IPS-18c (cell line): ENCODE results near the gene PLPPR4.

Experiments
- H3K4me3 ChIP-seq: 2 replicates; pipeline ENCODE4 v1.7.0; 2013; ENCODE audit warnings: low read depth, mild to moderate bottlenecking, low read length, moderate library complexity; ENCODE audit not compliant: insufficient read depth
- H3K9me3 ChIP-seq: one replicate; pipeline ENCODE4 v1.6.1; 2013; ENCODE audit warnings: mild to moderate bottlenecking, low read length, moderate library complexity; ENCODE audit not compliant: control insufficient read depth, insufficient read depth

PLPPR4 gene

GRCh38 chr1:99264201-99265021 is at the start of gene PLPPR4:
TSS of gene PLPPR4 (plus strand) at chr1:99264492. CDS start at chr1:99264594, 102 bp downstream.
- Histone ChIP-seq H3K9me3 (no peaks in the 10 kb centered on the region), H3K4me3 (peak within 1 kb of the TSS; percentile 76)

GRCh38 chr1:99216956-99217355 is 47.3 kb upstream of the PLPPR4 start:
- no peaks in the 10 kb centered on the region for H3K9me3 ChIP-seq
- no peak overlapping the region for H3K4me3 ChIP-seq

GRCh38 chr1:99217599-99217998 is 46.7 kb upstream of the PLPPR4 start:
- Histone ChIP-seq H3K4me3 (no peak overlapping the region), H3K9me3 (no peaks in the 10 kb centered on the region)

- Histone ChIP-seq H3K4me3 (no peak overlapping the region), H3K9me3 (no peaks in the 10 kb centered on the region)
Measured at GRCh38 chr1:99218572-99218971, 45.7 kb upstream of the PLPPR4 start.

- Histone ChIP-seq H3K4me3 (no peak overlapping the region), H3K9me3 (no peaks in the 10 kb centered on the region)
Measured at GRCh38 chr1:99218999-99219398, 45.3 kb upstream of the PLPPR4 start.

- Histone ChIP-seq H3K4me3 (no peak overlapping the region), H3K9me3 (no peaks in the 10 kb centered on the region)
Measured at GRCh38 chr1:99227056-99227897, 37.0 kb upstream of the PLPPR4 start.

GRCh38 chr1:99228153-99228552 is 36.1 kb upstream of the PLPPR4 start:
- no peak overlapping the region for H3K4me3 ChIP-seq

GRCh38 chr1:99229122-99229521 is 35.2 kb upstream of the PLPPR4 start:
- Histone ChIP-seq H3K9me3 (no peaks in the 10 kb centered on the region), H3K4me3 (no peak overlapping the region)

More at GRCh38 chr1:99228153-99228552, 36.1 kb upstream of the PLPPR4 start:
- H3K9me3 ChIP-seq: no peaks in the 10 kb centered on the region

GRCh38 chr1:99230695-99231094 is 33.6 kb upstream of the PLPPR4 start:
- H3K9me3 ChIP-seq: no peaks in the 10 kb centered on the region

GRCh38 chr1:99232172-99232571 is 32.1 kb upstream of the PLPPR4 start:
- no peak overlapping the region for H3K4me3 ChIP-seq
- H3K9me3 ChIP-seq: no peaks in the 10 kb centered on the region

More at GRCh38 chr1:99230695-99231094, 33.6 kb upstream of the PLPPR4 start:
- H3K4me3 ChIP-seq: no peak overlapping the region

GRCh38 chr1:99233446-99233845 is 30.8 kb upstream of the PLPPR4 start:
- H3K4me3 ChIP-seq: no peak overlapping the region
- no peaks in the 10 kb centered on the region for H3K9me3 ChIP-seq

GRCh38 chr1:99236756-99237155 is 27.5 kb upstream of the PLPPR4 start:
- Histone ChIP-seq H3K4me3 (no peak overlapping the region), H3K9me3 (no peaks in the 10 kb centered on the region)

GRCh38 chr1:99239690-99240089 is 24.6 kb upstream of the PLPPR4 start:
- no peak overlapping the region for H3K4me3 ChIP-seq
- H3K9me3 ChIP-seq: no peaks in the 10 kb centered on the region

- no peak overlapping the region for H3K4me3 ChIP-seq
Measured at GRCh38 chr1:99240621-99241020, 23.7 kb upstream of the PLPPR4 start.

GRCh38 chr1:99246152-99246551 is 18.1 kb upstream of the PLPPR4 start:
- Histone ChIP-seq H3K4me3 (no peak overlapping the region), H3K9me3 (no peaks in the 10 kb centered on the region)

More at GRCh38 chr1:99240621-99241020, 23.7 kb upstream of the PLPPR4 start:
- no peaks in the 10 kb centered on the region for H3K9me3 ChIP-seq

GRCh38 chr1:99247199-99247598 is 17.1 kb upstream of the PLPPR4 start:
- no peak overlapping the region for H3K4me3 ChIP-seq
- H3K9me3 ChIP-seq: no peaks in the 10 kb centered on the region

GRCh38 chr1:99250728-99251127 is 13.6 kb upstream of the PLPPR4 start:
- Histone ChIP-seq H3K4me3 (no peak overlapping the region), H3K9me3 (no peaks in the 10 kb centered on the region)

GRCh38 chr1:99251308-99251707 is 13.0 kb upstream of the PLPPR4 start:
- no peak overlapping the region for H3K4me3 ChIP-seq
- no peaks in the 10 kb centered on the region for H3K9me3 ChIP-seq
